ENCODE data around the gene CSF1. TPM values are rescaled to one million over a fixed set of nuclear protein-coding genes. Genes with fewer than 3 reads are reported as not detected.
A peak's percentile ranks its signal among the peaks of the same experiment; 100 is the strongest.

The CSF1 gene
- total and polyA plus RNA-seq, 2 of the 13 experiments (the other 11 are each of a cell fraction or from before 2014, with no cell fraction given), result 4.6 to 13.3 TPM

DNA sequence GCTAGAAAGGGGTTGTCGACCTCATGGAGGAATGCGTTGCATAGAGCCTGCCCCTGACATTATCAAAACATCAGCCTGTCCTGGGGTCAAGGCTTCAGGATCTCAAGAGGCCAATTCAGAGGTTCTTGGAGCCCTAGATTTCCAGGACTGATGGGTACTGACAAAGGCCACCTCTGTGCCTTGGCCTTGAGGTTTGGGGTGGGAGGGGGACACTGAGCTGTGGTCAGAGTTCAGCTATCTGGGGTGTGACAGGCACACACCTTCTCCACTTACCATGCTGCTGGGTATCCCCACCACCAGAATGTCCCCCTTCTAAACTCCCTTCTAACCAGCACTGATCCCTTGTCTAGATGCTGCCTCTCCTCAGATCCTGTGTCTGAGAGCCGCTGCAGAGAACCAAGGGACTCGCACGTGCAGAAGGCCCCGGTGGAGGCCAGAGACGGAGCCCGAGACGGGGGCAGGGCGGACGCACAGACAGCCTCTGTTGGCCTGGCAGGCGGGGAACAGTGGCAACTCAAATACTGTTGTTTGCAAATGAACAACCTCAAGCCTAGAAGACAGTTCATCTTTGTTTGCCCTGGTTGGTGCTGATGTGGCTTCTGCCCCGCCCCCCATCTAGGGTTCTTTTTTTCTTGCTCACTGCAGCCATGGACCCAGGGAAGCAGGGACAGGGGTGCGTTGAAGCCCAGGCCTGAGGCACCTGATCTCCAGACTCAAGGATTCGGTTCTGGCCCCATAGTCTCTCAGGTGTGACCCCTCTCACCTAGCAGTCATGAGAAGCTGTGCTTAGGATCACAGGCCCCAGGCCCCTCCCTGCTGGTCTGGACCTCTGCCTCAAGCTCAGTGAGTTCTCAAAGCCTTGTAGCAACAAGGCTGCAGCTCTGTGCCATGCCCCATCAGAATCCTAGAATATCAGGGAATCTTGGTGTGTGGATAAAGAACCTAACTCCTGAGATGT is 28.1 kb upstream of the CSF1 start (continued):
- TF ChIP-seq MTERF4 (CRISPR knock-in tag; IDR thresholded peaks at IDR 0.05) (0 out of 2 replicates have a peak, but pooled peaks have one; percentile 16), ZNF580 (CRISPR knock-in tag; IDR thresholded peaks at IDR 0.05; ENCODE audit: borderline replicate concordance, low read depth) (no peak), ZBTB8A (CRISPR knock-in tag; IDR thresholded peaks at IDR 0.05; ENCODE audit: borderline replicate concordance, low read depth) (no peak), JDP2 (CRISPR knock-in tag; IDR thresholded peaks at IDR 0.05; ENCODE audit: borderline replicate concordance) (no peak), ZNF468 (CRISPR knock-in tag; IDR thresholded peaks at IDR 0.05) (no peak), REXO4 (CRISPR knock-in tag; IDR thresholded peaks at IDR 0.05; ENCODE audit: borderline replicate concordance) (no peak), ZKSCAN1 (IDR thresholded peaks at IDR 0.05; ENCODE audit: low read length) (no peak), ZNF547 (CRISPR knock-in tag; IDR thresholded peaks at IDR 0.05) (peak; percentile 34; the same call in 1 of the 2 replicates), CREM (IDR thresholded peaks at IDR 0.05) (peak; percentile 60; the same call in 1 of the 2 replicates), CREM (CRISPR knock-in tag; IDR thresholded peaks at IDR 0.05) (no peak), NR2F2 (IDR thresholded peaks at IDR 0.05; ENCODE audit: borderline replicate concordance, low read depth) (no peak; the same call in 1 of the 2 replicates), PAWR (CRISPR knock-in tag; IDR thresholded peaks at IDR 0.05; ENCODE audit: borderline replicate concordance) (no peak), ZNF567 (CRISPR knock-in tag; IDR thresholded peaks at IDR 0.05; ENCODE audit: borderline replicate concordance) (no peak), NR2F6 (IDR thresholded peaks at IDR 0.05) (peak; percentile 60), NR2F6 (CRISPR knock-in tag; IDR thresholded peaks at IDR 0.05) (peak; percentile 77), MAFK (conservative IDR thresholded peaks at IDR 0.05 in 1 of 2, IDR thresholded peaks at IDR 0.05 in 1 of 2; ENCODE audit: low read length in 2 of 2) (no peak), ZBTB1 (CRISPR knock-in tag; IDR thresholded peaks at IDR 0.05; ENCODE audit: borderline replicate concordance) (no peak), MTA3 (CRISPR knock-in tag; IDR thresholded peaks at IDR 0.05) (no peak), THAP11 (CRISPR knock-in tag; IDR thresholded peaks at IDR 0.05) (peak; percentile 52; the same call in 1 of the 2 replicates), DMAP1 (CRISPR knock-in tag; IDR thresholded peaks at IDR 0.05) (no peak), ZNF557 (CRISPR knock-in tag; IDR thresholded peaks at IDR 0.05) (peak; percentile 85; the same call in 1 of the 2 replicates)
- TF ChIP-seq, protein P1, sequence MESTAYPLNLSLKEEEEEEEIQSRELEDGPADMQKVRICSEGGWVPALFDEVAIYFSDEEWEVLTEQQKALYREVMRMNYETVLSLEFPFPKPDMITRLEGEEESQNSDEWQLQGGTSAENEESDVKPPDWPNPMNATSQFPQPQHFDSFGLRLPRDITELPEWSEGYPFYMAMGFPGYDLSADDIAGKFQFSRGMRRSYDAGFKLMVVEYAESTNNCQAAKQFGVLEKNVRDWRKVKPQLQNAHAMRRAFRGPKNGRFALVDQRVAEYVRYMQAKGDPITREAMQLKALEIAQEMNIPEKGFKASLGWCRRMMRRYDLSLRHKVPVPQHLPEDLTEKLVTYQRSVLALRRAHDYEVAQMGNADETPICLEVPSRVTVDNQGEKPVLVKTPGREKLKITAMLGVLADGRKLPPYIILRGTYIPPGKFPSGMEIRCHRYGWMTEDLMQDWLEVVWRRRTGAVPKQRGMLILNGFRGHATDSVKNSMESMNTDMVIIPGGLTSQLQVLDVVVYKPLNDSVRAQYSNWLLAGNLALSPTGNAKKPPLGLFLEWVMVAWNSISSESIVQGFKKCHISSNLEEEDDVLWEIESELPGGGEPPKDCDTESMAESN (CRISPR knock-in tag; conservative IDR thresholded peaks at IDR 0.05), result peak; percentile 70; the same call in 1 of the 2 replicates
- TF ChIP-seq, protein P2, sequence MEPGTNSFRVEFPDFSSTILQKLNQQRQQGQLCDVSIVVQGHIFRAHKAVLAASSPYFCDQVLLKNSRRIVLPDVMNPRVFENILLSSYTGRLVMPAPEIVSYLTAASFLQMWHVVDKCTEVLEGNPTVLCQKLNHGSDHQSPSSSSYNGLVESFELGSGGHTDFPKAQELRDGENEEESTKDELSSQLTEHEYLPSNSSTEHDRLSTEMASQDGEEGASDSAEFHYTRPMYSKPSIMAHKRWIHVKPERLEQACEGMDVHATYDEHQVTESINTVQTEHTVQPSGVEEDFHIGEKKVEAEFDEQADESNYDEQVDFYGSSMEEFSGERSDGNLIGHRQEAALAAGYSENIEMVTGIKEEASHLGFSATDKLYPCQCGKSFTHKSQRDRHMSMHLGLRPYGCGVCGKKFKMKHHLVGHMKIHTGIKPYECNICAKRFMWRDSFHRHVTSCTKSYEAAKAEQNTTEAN (CRISPR knock-in tag; conservative IDR thresholded peaks at IDR 0.05), result peak; percentile 69
- TF ChIP-seq, protein P3, sequence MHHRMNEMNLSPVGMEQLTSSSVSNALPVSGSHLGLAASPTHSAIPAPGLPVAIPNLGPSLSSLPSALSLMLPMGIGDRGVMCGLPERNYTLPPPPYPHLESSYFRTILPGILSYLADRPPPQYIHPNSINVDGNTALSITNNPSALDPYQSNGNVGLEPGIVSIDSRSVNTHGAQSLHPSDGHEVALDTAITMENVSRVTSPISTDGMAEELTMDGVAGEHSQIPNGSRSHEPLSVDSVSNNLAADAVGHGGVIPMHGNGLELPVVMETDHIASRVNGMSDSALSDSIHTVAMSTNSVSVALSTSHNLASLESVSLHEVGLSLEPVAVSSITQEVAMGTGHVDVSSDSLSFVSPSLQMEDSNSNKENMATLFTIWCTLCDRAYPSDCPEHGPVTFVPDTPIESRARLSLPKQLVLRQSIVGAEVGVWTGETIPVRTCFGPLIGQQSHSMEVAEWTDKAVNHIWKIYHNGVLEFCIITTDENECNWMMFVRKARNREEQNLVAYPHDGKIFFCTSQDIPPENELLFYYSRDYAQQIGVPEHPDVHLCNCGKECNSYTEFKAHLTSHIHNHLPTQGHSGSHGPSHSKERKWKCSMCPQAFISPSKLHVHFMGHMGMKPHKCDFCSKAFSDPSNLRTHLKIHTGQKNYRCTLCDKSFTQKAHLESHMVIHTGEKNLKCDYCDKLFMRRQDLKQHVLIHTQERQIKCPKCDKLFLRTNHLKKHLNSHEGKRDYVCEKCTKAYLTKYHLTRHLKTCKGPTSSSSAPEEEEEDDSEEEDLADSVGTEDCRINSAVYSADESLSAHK (CRISPR knock-in tag; IDR thresholded peaks at IDR 0.05; ENCODE audit: borderline replicate concordance), result no peak

Data from HepG2 (cell line).